Endometrium (tissue), 2 donors: Measurements from ENCODE around the gene ARL3.
A peak's percentile ranks its signal among the peaks of the same experiment; 100 is the strongest.

Experiments used
- FAIRE-seq: peaks from 2 replicates; lab custom pipeline; 2012; peaks lifted over from hg19 to GRCh38; lab: Jason Lieb, UNC
- donor health status: control.
- donor health status: control.

ARL3 gene

GRCh38 chr10:102650655-102651454, 63.3 kb downstream of the ARL3 start:
- FAIRE-seq: no peak

GRCh38 chr10:102649797-102650654, 64.2 kb downstream of the ARL3 start:
- no peak for FAIRE-seq

- no peak for FAIRE-seq
These were observed 65.1 kb downstream of the ARL3 start for GRCh38 chr10:102648889-102649796.

GRCh38 chr10:102648269-102648888, 65.8 kb downstream of the ARL3 start:
- FAIRE-seq: no peak

- no peak for FAIRE-seq
These were observed 66.5 kb downstream of the ARL3 start for GRCh38 chr10:102647443-102648268.

GRCh38 chr10:102646610-102647442, 67.4 kb downstream of the ARL3 start:
- FAIRE-seq: no peak

- FAIRE-seq: peak; percentile 66
These were observed 68.2 kb downstream of the ARL3 start for GRCh38 chr10:102645741-102646609.

- FAIRE-seq: no peak
These were observed 68.8 kb downstream of the ARL3 start for GRCh38 chr10:102645388-102645740.

- FAIRE-seq: no peak
These were observed 69.4 kb downstream of the ARL3 start for GRCh38 chr10:102644646-102645387.

- no peak for FAIRE-seq
These were observed 70.0 kb downstream of the ARL3 start, which contains the start of gene TRIM8 for GRCh38 chr10:102644066-102644645. TSS of gene TRIM8 (plus strand) at chr10:102644479. CDS start at chr10:102644618, 139 bp downstream.

- FAIRE-seq: no peak
These were observed 70.7 kb downstream of the ARL3 start for GRCh38 chr10:102643336-102644065.

GRCh38 chr10:102642736-102643335, 71.4 kb downstream of the ARL3 start:
- no peak for FAIRE-seq

GRCh38 chr10:102641880-102642735, 72.1 kb downstream of the ARL3 start:
- FAIRE-seq: peak; percentile 92

- FAIRE-seq: peak; percentile 45
These were observed 72.8 kb downstream of the ARL3 start for GRCh38 chr10:102641402-102641801.

- FAIRE-seq: no peak
These were observed 74.7 kb downstream of the ARL3 start for GRCh38 chr10:102639537-102639936.

GRCh38 chr10:102635377-102635776, 78.8 kb downstream of the ARL3 start:
- no peak for FAIRE-seq
